ENCODE data around the gene AASDH.
"Not testable (repeated sequence)": the region's sequence is repeated elsewhere in the genome, so short reads cannot be mapped to it uniquely, and the experiment has no call there.

Gene AASDH

DNA sequence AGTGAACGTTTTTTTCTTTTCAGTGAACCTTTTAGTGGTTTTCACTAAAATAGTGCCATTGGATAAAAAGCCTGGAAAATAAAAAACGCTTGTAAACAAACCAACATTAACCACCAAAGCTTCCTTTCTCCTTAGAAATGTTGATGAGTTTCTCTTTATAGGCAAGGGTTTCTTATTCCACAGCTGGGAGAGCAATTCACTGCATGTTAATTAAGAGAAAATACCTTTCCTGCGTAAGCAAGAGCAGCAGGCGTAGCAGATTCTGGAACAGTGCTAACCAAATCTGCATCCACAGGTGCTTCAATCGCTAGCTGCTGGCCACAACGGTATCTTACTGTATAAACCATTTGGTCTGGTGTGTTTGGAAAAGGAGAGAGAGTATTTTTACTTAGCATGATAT lies 13.3 kb upstream of the AASDH start:
- no peak for DNase-seq (ENCODE audit: low spot score)

DNA sequence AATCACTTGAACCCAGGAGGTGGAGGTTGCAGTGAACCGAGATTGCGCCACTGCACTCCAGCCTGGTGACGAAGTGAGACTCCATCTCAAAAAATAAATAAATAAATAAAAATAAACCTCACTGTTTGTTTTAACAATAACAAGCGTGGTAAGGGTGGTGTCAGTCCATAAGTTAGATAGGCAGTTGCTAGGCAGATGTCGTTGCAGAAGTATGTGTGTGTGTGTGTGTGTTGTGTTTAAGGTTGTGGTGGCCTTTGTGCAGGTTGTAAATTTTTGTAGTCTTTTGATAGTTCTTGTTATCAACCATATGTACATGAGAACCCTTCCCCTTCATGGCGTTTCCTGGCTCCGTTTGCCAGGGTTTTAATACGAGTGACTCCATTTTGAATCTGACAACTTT lies 4.0 kb upstream of the AASDH start:
- no peak for DNase-seq (ENCODE audit: low spot score)

- DNase-seq (ENCODE audit: low spot score) = no peak
Measured at GRCh38 chr4:56389558-56389957, 2.3 kb upstream of the AASDH start.

DNA sequence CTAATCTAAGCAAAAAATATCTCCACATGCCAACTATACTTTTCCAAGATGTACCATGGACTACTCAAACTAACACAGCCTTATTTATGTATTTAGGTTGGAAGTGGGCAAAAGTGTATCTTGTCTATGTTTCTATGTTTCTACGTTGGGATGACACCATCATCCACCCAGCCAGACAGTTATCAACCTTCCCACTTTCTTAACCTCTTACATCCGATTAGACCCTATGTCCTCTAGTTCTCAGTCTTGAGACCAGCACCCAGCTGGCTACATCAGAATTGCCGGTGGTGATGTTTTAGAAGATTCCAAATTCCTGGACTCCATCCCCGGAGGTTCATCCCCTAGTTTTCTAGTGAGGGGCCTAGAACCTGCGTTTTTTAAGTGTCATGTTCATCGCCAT lies 1.0 kb upstream of the AASDH start:
- DNase-seq (ENCODE audit: low spot score) = no peak

GRCh38 chr4:56386091-56386490 lies 1.2 kb downstream of the AASDH start:
- DNase-seq (ENCODE audit: low spot score) = no peak

- DNase-seq (ENCODE audit: low spot score) = no peak
Measured at GRCh38 chr4:56375458-56375857, 11.8 kb downstream of the AASDH start.

- DNase-seq (ENCODE audit: low spot score) = no peak
Measured at GRCh38 chr4:56374956-56375355, 12.3 kb downstream of the AASDH start.

GRCh38 chr4:56372774-56373173 lies 14.5 kb downstream of the AASDH start:
- peak; percentile 44 for DNase-seq (ENCODE audit: low spot score)

GRCh38 chr4:56371426-56372220 lies 15.7 kb downstream of the AASDH start:
- no peak for DNase-seq (ENCODE audit: low spot score)

- no peak for DNase-seq (ENCODE audit: low spot score)
Measured at GRCh38 chr4:56370377-56370776, 16.9 kb downstream of the AASDH start.

- not testable (repeated sequence) for DNase-seq (ENCODE audit: low spot score)
Measured at GRCh38 chr4:56362981-56363380, 24.3 kb downstream of the AASDH start.

GRCh38 chr4:56360071-56360470 lies 27.2 kb downstream of the AASDH start:
- DNase-seq (ENCODE audit: low spot score) = no peak

DNA sequence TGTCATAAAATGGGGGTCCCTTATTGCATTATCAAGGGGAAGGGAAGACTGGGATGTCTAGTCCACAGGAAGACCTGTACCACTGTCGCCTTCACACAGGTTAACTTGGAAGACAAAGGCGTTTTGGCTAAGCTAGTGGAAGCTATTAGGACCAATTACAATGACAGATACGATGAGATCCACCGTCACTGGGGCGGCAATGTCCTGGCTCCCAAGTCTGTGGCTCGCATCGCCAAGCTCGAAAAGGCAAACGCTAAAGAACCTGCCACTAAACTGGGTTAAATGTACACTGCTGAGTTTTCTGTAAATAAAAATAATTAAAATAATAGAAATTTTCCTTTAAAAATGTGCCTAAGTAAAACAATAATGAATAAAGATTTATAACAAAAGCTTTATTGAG lies 30.6 kb downstream of the AASDH start:
- DNase-seq (ENCODE audit: low spot score) = no peak

GRCh38 chr4:56348576-56348975 lies 38.7 kb downstream of the AASDH start:
- peak; percentile 32 for DNase-seq (ENCODE audit: low spot score)

DNA sequence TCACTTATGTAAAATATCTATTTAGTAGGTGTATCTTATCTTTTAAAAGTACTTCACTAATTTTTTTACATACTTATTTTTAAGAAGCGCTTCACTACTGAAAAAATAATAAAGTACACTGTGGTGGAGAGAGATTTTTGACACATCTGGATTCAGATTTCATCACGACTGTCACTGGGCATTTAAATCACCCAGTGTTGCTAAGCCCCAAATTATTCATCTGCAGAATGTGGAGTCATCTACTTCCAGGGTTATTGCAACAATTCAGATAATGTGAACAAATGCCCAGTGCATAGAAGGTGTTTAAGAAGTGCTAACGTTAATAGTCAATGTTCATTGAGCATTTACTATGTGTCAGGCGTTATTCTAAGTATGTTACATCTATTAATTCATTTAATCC lies 41.8 kb downstream of the AASDH start:
- DNase-seq (ENCODE audit: low spot score) = no peak

- DNase-seq (ENCODE audit: low spot score) = peak; percentile 45
Measured at GRCh38 chr4:56342746-56343145, 44.5 kb downstream of the AASDH start.

GRCh38 chr4:56330691-56331090 lies 56.6 kb downstream of the AASDH start:
- DNase-seq (ENCODE audit: low spot score) = no peak

DNA sequence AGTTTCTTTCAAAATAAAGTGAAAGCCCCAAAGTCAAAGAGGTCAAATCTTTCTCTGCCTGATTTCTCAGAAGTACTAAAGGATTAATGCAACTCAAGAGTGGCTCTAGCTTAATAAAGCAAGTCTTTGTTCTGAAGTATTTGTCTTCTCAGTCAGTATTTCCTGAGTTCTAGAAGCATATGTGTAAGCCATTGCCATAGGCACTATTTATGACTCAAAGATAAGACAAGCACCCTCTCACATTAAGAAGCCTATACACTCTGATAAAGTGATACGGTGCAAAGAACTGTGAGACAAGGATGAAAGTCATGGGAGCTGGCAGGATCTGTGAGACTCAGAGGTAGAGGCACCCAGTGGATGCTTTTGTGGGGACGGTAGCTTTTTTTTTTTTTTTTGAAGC lies 60.9 kb downstream of the AASDH start:
- no peak for DNase-seq (ENCODE audit: low spot score)

GRCh38 chr4:56324011-56324610 lies 63.2 kb downstream of the AASDH start:
- no peak for DNase-seq (ENCODE audit: low spot score)

DNA sequence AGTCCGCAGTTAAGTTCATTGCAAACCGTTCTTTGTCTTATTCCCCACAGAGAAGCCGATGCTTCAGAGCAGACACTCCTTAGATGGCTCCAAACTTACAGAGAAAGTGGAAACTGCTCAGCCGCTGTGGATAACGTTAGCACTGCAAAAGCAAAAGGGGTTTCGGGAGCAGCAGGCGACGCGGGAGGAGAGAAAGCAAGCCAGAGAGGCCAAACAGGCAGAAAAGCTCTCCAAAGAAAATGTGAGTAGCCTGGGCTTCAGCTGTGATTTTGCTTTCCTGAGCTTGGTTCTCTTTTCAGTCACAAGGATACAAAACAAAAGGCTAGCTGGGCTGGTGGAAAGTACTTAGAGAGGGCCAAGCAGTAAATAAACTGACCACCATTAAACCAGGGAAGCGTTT lies 64.0 kb downstream of the AASDH start:
- no peak for DNase-seq (ENCODE audit: low spot score)

DNA sequence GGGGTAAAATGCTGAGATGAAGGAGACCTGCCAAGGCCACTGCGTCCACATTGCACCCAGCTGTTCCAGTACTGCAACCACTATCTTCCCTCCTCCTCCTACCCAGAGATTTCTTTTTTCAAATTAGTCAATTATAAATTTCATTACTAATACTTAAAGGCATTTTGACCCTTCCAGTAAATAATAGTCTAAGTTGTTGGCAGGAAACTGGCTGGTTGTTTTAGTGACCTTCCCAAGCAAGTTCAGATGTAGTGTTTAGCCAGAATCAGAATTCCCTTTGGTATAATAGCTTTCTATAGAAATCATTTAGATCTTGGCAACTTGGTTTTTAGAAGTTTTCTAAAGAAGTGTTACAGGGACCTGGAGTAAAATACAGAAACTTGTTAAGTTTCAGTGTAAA lies 66.0 kb downstream of the AASDH start:
- DNase-seq (ENCODE audit: low spot score) = peak; percentile 34

DNA sequence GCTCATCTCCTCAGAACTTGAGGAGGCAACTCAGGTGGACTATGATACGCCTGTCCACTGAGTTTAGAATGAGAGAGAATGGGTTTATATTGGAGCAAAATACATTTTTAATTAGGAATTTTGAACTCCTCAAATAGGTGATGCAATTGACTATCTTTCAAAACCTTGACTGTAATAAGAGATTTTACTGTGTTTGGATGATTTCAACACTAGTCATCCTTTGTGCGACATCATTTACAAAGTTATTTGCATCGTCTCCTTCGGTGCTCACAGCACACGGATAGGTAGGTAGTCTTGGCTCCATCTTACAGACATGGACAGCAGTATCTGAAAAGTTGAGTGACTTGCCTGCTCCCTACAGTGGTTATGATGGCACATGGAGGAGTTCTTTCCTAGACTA lies 67.0 kb downstream of the AASDH start:
- DNase-seq (ENCODE audit: low spot score) = peak; percentile 41

GRCh38 chr4:56318555-56318954 lies 68.7 kb downstream of the AASDH start:
- DNase-seq (ENCODE audit: low spot score) = no peak

DNA sequence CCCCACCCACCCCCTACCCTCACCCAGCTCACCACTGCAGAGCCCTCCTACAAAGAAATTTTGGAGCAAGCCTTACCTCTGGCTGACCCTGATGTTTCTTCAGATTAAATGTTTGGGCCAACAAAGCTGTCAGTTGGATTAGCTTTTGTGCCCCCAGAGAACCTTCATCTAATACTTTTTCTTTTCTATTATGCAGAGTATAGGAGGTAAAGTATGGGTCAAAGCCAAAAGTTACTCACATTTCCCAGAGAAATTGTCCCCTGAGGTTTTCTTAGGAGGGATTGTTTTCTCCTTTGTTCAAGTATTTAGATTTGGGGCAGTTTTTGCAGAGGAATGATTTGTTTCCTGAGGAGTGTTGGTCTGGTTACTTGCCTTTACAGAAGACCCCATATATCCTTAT lies 69.5 kb downstream of the AASDH start:
- no peak for DNase-seq (ENCODE audit: low spot score)

Data from kidney tubule cell (primary cell).